Endothelial cell (in vitro differentiated cells): ENCODE data around the gene TBC1D14. TPM values are rescaled to one million over a fixed set of nuclear protein-coding genes. Genes with fewer than 3 reads are reported as not detected.

ENCODE experiments used
- total RNA-seq: library from RNA; stranded (reverse); fragmentation: NEBNext Ultra II Directional; extraction: Animal tissue kit (Norgen Biotek cat#: 25700); gene quantifications from one replicate; pipeline ENCODE4 v1.2.1, GENCODE V29; 2021; ENCODE audit not compliant: unreplicated experiment

TBC1D14 gene
- total RNA-seq, 1 donor from 2014 or later: 33.0 TPM

Other genes starting within 250 kb of the TBC1D14 start
- not detected for gene S100P, start 215.9 kb upstream of the TBC1D14 start, total RNA-seq
- gene MRFAP1L1, start 200.0 kb upstream of the TBC1D14 start, total RNA-seq: 43.0 TPM
- gene BLOC1S4, start 193.7 kb upstream of the TBC1D14 start, total RNA-seq: 20.9 TPM
- 27.2 TPM for gene KIAA0232, start 127.1 kb upstream of the TBC1D14 start, total RNA-seq
- 20.2 TPM for gene TADA2B, start 133.5 kb downstream of the TBC1D14 start, total RNA-seq
- gene GRPEL1, start 158.2 kb downstream of the TBC1D14 start, total RNA-seq: 20.3 TPM